Central memory CD8-positive, alpha-beta T cell (primary cell): Measurements from ENCODE around the gene HIP1.
A peak's percentile ranks its signal among the peaks of the same experiment; 100 is the strongest.
"Not testable (repeated sequence)": the region's sequence is repeated elsewhere in the genome, so short reads cannot be mapped to it uniquely, and the experiment has no call there.

Experiments
- ATAC-seq: fragments of 150-1000 bp; cut with Tn5 transposase; replicated peaks from 2 replicates; pipeline ENCODE4 v1.10.0; 2022; ENCODE audit warnings: mild to moderate bottlenecking, moderate FRiP score, moderate number of reproducible peaks; ENCODE audit not compliant: poor library complexity, severe bottlenecking; ENCODE audit errors: extremely low read depth
- DNase-seq, 2 donors: peaks; one replicate each; pipeline ENCODE4 v3.0.0; 2021; ENCODE audit warnings: low spot score in 2 of 2
- H3K27ac Mint-ChIP-seq: one replicate; pipeline ENCODE4 v1.8.0; 2022; ENCODE audit warnings: low read depth, mild to moderate bottlenecking, moderate library complexity, mixed read lengths
- H3K27me3 Mint-ChIP-seq: one replicate; pipeline ENCODE4 v1.8.0; 2022; ENCODE audit warnings: mixed read lengths
- H3K36me3 Mint-ChIP-seq: one replicate; pipeline ENCODE4 v1.8.0; 2022; ENCODE audit warnings: mild to moderate bottlenecking, moderate library complexity, mixed read lengths; ENCODE audit not compliant: insufficient read depth
- H3K4me1 Mint-ChIP-seq: one replicate; pipeline ENCODE4 v1.8.0; 2022; ENCODE audit warnings: mixed read lengths
- H3K4me3 Mint-ChIP-seq: one replicate; pipeline ENCODE4 v1.8.0; 2022; ENCODE audit warnings: mild to moderate bottlenecking, moderate library complexity, mixed read lengths
- H3K9me3 Mint-ChIP-seq: one replicate; pipeline ENCODE4 v1.8.0; 2022; ENCODE audit warnings: mixed read lengths

HIP1 gene

DNA sequence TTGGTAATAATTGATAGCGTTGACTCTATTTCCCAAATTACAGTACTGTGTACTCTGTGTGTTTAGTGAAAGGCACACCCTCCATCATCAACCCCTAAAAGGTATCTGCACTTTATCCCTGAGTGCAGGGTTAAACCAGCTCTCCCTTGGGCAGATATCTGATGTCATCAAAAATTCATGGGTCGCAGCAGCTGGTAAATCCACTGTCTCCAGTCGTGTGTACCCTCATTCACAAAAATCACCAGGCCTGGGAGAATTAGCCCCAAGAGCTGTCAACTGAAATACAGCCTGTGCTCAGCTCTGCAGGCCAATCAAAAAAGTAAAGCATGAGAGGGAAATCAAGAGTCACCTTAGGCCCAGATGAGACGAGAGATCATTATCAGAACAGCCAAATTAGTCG, 103.7 kb downstream of the HIP1 start:
- peaks cover 7% of the 10 kb centered on the region for H3K36me3 Mint-ChIP-seq
- H3K27ac Mint-ChIP-seq: no peak overlapping the region
- H3K27me3 Mint-ChIP-seq: no peaks in the 10 kb centered on the region

DNA sequence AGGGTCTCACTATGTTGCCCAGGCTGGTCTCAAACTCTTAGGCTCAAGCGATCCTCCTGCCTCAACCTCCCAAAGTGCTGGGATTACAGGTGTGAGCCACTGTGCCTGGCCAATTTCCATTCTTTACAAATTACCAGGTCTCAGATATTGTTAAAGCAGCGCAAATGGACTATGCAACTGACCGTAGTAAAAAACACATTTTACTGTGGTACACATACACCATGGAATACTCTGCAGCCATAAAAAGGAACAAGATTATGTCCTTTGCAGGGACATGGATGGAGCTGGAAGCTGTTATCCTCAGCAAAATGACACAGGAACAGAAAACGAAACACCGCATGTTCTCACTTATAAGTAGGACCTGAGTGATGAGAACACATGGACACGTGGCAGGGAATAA, 106.2 kb downstream of the HIP1 start:
- not testable (repeated sequence) for H3K9me3 Mint-ChIP-seq, H3K4me3 Mint-ChIP-seq, H3K36me3 Mint-ChIP-seq, H3K27me3 Mint-ChIP-seq, H3K4me1 Mint-ChIP-seq, H3K27ac Mint-ChIP-seq, DNase-seq, ATAC-seq

More for the DNA sequence above, 103.7 kb downstream of the HIP1 start:
- ATAC-seq (no peak), DNase-seq (no peak)
- no peak overlapping the region for H3K4me3 Mint-ChIP-seq
- H3K4me1 Mint-ChIP-seq: peaks cover 15% of the 10 kb centered on the region
- no peaks in the 10 kb centered on the region for H3K9me3 Mint-ChIP-seq

DNA sequence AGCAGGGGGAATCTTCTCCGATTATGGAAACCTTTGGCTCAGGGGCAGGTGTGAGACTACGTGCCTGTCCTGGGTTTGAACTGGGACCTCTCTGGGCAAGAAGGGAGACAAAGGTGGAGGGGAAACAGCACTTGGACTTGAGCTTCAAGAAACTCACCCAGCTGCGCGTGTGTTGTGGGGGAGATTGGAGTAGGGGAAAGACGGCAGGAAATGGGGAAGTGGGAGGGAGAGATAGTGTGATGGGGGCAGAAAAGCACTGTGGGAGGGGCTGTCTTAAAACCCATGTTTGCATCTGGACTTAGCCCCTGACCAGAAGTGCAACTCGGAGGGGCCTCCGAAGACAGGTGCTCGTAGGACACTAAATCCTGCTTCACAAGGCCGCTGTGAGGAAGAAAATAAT, 107.0 kb downstream of the HIP1 start:
- H3K4me1 Mint-ChIP-seq: peaks cover 6% of the 10 kb centered on the region
- no peak overlapping the region for H3K4me3 Mint-ChIP-seq
- H3K27ac Mint-ChIP-seq: no peak overlapping the region
- no peak for DNase-seq
- no peak for ATAC-seq
- H3K9me3 Mint-ChIP-seq: no peaks in the 10 kb centered on the region
- H3K36me3 Mint-ChIP-seq: no peaks in the 10 kb centered on the region
- H3K27me3 Mint-ChIP-seq: no peaks in the 10 kb centered on the region

DNA sequence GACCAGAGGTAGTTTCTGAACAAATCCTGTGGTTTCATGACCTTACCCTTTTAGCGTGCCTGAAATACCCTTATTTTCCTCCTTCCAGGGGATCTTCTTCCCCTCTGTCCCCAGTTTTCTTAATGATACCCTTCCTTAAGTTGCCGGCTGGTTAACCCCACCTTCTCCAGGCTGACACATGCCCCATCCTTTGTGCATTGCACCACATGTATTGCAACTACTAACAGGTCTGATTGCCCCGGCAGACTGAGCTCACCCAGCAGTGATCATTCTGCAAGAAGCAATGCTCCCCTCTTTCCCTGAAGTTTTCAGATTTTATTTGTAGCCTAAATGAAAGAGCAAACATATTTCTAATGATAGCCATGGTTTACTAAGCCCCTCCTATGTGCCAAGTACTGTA, 108.2 kb downstream of the HIP1 start:
- ATAC-seq: no peak
- H3K9me3 Mint-ChIP-seq: no peaks in the 10 kb centered on the region
- H3K36me3 Mint-ChIP-seq: peaks cover 2% of the 10 kb centered on the region
- no peak overlapping the region for H3K27ac Mint-ChIP-seq
- H3K4me1 Mint-ChIP-seq: peaks cover 6% of the 10 kb centered on the region
- H3K4me3 Mint-ChIP-seq: no peak overlapping the region
- DNase-seq: no peak
- H3K27me3 Mint-ChIP-seq: no peaks in the 10 kb centered on the region

DNA sequence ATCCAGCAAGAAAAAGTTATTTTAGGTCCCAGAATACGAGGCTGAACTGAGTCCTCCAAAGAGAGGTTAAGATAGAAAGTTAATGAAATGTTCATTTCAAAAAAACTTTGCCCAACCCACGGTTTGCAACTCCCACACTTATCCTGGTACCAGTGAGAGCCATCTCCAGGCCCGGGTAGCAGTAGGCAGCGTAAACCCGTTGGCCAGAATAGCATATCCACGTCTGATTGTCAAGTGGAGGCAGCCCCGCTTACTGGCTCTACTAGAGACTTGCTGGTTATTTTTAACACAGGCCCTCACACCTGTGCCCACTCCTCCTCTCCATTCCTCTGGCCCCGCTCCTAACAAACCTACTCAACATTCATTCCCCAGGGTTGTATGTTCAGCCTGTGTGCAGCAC, 109.7 kb downstream of the HIP1 start:
- Mint-ChIP-seq H3K27ac (no peak overlapping the region), H3K36me3 (peaks cover 4% of the 10 kb centered on the region)
- no peak for DNase-seq

DNA sequence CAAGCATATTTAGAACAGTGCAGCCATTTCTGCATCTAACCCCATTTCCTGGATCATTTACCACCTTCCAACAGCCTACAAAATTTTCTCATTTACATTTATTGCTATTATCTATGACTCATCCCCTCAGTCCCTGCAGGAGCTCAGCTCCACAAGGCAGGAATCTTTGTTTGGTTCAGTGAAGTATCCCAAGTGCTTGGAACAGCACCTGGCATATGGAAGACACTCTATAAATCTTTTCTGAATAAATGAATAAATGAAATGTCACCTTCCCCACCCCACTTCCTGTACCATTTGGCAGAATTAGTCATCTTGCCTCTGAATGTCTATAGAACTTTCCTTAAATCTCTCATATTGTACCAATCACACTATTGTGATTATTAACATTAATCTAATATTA, 110.7 kb downstream of the HIP1 start:
- H3K4me3 Mint-ChIP-seq: no peak overlapping the region
- no peaks in the 10 kb centered on the region for H3K27me3 Mint-ChIP-seq
- DNase-seq (no peak), ATAC-seq (no peak)
- H3K9me3 Mint-ChIP-seq: no peaks in the 10 kb centered on the region
- peaks cover 14% of the 10 kb centered on the region for H3K4me1 Mint-ChIP-seq
- H3K27ac Mint-ChIP-seq: no peak overlapping the region
- H3K36me3 Mint-ChIP-seq: peaks cover 4% of the 10 kb centered on the region

More for the DNA sequence above, 109.7 kb downstream of the HIP1 start:
- Mint-ChIP-seq H3K9me3 (no peaks in the 10 kb centered on the region), H3K27me3 (no peaks in the 10 kb centered on the region), H3K4me3 (no peak overlapping the region), H3K4me1 (peaks cover 6% of the 10 kb centered on the region)
- no peak for ATAC-seq

DNA sequence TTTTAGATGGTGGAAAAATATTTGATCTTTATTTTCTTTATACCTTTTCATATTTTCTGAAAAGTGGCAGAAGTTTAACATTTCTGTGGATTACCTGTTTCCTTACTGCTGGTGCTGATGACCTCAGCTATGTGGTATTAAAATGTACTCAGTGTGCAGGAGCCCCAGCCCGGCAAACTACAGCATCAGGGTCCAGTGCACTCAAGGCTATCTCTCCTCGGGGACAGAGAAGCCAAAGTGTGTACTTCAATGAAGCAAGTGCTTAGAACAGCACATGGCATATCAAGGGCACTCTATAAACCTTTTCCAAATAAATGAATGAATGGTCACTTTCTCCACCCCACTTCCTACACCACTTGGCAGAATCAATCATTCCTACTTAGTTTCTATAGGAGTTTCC, 111.8 kb downstream of the HIP1 start:
- peaks cover 16% of the 10 kb centered on the region for H3K4me1 Mint-ChIP-seq
- ATAC-seq: no peak

DNA sequence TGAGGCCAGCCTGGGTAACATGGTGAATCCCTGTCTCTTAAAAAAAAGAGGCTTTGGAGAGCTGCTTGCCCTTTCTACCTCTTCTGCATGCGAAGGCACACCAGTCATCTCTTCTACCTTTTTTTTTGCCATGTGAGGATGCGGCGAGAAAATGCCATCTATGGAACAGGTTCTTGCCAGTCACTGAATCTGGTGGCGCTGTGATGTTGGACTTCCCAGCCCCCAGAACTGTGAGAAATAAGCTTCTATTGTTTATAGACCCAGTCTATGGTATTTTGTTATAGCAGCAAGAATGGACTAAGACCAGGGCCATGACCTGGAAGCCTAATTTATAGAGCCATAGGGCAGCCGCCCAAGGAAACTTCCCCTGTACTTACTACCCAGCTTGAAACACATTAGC, 112.9 kb downstream of the HIP1 start:
- DNase-seq (no peak), ATAC-seq (no peak)
- H3K4me3 Mint-ChIP-seq: no peak overlapping the region
- no peaks in the 10 kb centered on the region for H3K9me3 Mint-ChIP-seq
- H3K36me3 Mint-ChIP-seq: peaks cover 4% of the 10 kb centered on the region
- H3K4me1 Mint-ChIP-seq: peaks cover 10% of the 10 kb centered on the region
- no peak overlapping the region for H3K27ac Mint-ChIP-seq
- no peaks in the 10 kb centered on the region for H3K27me3 Mint-ChIP-seq

More for the DNA sequence above, 111.8 kb downstream of the HIP1 start:
- no peaks in the 10 kb centered on the region for H3K27me3 Mint-ChIP-seq
- no peak overlapping the region for H3K27ac Mint-ChIP-seq
- no peaks in the 10 kb centered on the region for H3K9me3 Mint-ChIP-seq
- H3K4me3 Mint-ChIP-seq: no peak overlapping the region
- no peak for DNase-seq
- peaks cover 4% of the 10 kb centered on the region for H3K36me3 Mint-ChIP-seq

DNA sequence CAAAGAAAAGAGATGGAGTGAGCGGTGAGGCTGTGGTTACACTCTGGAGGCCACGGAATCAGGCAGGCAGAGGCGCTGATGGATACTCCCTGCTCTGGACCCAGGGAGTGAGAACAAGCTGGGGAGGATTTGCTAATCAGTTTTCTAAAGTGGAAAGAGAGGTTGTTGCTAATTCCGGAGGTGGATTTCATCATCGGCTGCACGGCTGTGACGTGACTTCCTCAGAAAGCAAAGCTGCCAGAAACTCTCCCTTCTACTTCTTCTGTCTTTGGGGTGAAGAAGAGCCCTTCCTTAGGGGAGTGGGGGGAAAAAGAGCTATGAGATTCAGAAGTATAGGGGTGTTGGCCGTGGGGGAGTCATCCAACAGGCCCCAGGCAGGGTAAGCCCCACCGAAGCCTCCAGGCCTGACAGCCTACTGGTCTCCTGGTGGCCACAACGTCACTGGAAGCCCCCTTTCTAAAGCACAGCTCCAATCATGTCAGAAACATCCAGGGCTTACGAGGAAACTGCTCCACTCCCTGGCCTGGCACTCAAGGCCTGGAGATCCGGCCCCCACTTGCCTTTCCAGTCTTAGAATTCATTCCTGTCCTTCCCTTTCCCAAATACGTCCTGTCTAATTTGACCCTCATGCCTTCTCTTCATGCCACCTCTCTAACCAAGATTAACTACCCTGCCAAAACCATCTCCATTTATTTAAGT, 114.5 kb downstream of the HIP1 start:
- Mint-ChIP-seq H3K36me3 (peaks cover 4% of the 10 kb centered on the region), H3K9me3 (no peaks in the 10 kb centered on the region), H3K27ac (no peak overlapping the region), H3K4me1 (peaks cover 16% of the 10 kb centered on the region), H3K4me3 (no peak overlapping the region), H3K27me3 (no peaks in the 10 kb centered on the region)
- DNase-seq (no peak), ATAC-seq (no peak)

DNA sequence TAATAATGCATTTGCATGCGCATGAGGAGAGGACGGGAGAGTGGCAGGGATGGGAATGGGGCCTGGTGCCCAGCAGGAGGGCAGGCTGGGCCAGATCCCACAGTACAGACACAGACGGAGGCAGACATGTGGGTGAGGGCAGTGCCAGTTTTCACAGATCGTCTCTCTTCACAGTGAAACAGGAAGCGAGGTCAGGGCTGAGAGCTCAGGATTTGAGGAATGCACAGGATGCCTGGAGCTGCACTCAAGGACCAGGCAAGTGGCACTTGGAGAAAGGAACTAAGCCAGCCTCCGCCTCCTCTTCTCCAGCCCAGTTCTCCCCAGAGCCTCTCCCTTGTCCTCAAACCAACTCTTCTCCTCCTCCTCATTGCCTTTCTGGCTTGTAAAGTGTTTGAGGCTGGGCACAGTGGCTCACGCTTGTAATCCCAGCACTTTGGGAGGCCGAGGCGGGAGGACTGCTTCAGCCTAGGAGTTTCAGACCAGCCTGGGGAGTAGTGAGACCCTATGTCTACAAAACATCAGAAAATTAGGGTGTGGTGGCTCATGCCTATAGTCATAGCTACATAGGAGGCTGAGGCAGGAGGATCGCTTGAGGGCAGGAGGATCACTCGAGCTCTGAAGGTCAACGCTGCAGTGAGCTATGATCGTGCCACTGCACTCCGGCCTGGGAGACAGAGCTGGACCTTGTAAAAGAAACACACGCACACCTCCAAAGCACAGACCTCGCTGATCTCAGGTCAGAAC, 115.2 kb downstream of the HIP1 start:
- H3K9me3 Mint-ChIP-seq: no peaks in the 10 kb centered on the region
- peaks cover 22% of the 10 kb centered on the region for H3K4me1 Mint-ChIP-seq
- DNase-seq: no peak
- no peaks in the 10 kb centered on the region for H3K27me3 Mint-ChIP-seq
- peaks cover 4% of the 10 kb centered on the region for H3K36me3 Mint-ChIP-seq
- peak overlapping the region; percentile 47 for H3K27ac Mint-ChIP-seq
- no peak overlapping the region for H3K4me3 Mint-ChIP-seq
- no peak for ATAC-seq

DNA sequence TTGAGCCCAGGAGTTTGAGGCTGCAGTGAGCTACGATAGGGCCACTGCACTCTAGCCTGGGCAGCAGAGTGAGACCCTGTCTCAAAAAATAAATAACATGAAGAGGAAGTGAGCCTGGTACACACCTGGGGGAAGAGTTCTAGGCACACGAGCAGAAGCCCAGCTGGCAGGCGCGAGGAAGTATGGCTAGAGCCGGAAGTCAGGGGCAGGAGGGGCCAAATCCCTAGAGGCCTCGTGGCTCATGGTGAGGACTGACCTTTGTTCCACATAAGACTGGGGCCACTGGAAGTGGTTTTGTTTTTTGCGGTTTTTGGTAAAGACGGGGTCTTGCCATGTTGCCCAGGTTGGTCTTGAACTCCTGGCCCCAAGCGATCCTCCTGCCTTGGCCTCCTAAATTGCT, 117.6 kb downstream of the HIP1 start:
- H3K36me3 Mint-ChIP-seq: peaks cover 4% of the 10 kb centered on the region
- H3K27me3 Mint-ChIP-seq: no peaks in the 10 kb centered on the region
- H3K9me3 Mint-ChIP-seq: no peaks in the 10 kb centered on the region
- DNase-seq: no peak
- no peak overlapping the region for H3K27ac Mint-ChIP-seq
- peaks cover 35% of the 10 kb centered on the region for H3K4me1 Mint-ChIP-seq
- no peak for ATAC-seq
- H3K4me3 Mint-ChIP-seq: no peak overlapping the region

DNA sequence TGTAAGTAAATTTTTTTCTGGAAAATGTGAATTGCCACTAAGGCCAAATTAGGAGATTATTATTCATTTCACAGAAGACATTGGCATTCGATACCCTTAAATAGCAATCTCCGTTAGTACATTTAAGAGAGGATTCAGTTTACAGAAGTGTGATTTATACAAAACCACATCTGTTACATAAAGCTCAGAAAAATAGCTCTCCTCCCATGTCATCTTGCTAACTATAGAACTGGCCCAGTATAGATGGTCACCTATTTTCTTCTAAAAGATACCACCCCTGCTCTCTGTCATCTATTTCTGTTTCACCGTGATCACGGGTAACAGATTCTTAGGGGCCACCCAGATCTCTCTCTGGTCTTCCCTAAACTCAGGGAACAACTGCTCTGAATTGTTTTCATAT, 119.1 kb downstream of the HIP1 start:
- ATAC-seq (no peak), DNase-seq (no peak)
- H3K36me3 Mint-ChIP-seq: peaks cover 1% of the 10 kb centered on the region
- no peaks in the 10 kb centered on the region for H3K27me3 Mint-ChIP-seq
- no peak overlapping the region for H3K27ac Mint-ChIP-seq
- H3K4me1 Mint-ChIP-seq: peaks cover 35% of the 10 kb centered on the region
- no peaks in the 10 kb centered on the region for H3K9me3 Mint-ChIP-seq
- no peak overlapping the region for H3K4me3 Mint-ChIP-seq

DNA sequence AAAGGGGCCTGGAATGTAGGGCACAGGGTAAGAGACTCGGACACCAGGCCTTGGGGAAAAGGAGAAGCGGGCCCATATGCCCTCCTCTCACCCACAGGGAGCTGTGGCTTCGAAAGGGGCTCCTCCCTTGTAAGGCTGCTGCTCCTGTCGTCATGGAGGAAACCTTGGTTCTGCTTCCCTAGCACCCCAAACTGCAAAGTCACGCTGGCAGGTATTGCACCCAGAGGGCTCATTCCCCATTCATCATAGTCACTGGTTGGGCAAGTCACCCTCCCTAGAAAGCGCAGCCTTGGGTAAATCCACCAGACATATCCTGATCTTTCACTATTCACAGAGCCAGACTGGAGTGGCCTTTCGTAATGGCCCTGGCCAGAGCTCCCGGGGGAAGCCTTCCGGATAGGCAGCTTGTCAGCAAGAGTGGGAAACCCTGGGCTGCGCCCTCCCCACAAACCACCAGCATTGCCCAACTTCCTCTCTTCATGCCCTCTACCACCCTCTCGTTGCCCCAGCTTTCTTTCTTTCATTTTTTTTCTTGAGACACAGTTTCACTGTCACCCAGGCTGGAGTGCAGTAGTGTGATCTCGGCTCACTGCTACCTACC, 121.0 kb downstream of the HIP1 start:
- no peaks in the 10 kb centered on the region for H3K9me3 Mint-ChIP-seq
- H3K4me1 Mint-ChIP-seq: peaks cover 25% of the 10 kb centered on the region
- H3K36me3 Mint-ChIP-seq: no peaks in the 10 kb centered on the region
- no peaks in the 10 kb centered on the region for H3K27me3 Mint-ChIP-seq
- peak; percentile 44 to 60 for DNase-seq
- peak overlapping the region; percentile 36 for H3K27ac Mint-ChIP-seq
- peak overlapping the region; percentile 59 for H3K4me3 Mint-ChIP-seq
- ATAC-seq: peak; percentile 92
